Measurements from ENCODE around the gene PWP2. TPM values are rescaled to one million over a fixed set of nuclear protein-coding genes. Genes with fewer than 3 reads are reported as not detected.
"Not testable (repeated sequence)": the region's sequence is repeated elsewhere in the genome, so short reads cannot be mapped to it uniquely, and the experiment has no call there.

The PWP2 gene
- total and polyA plus RNA-seq, 12 donors: 1.0 to 14.8 (median 5.4) TPM; not detected in 1

DNA sequence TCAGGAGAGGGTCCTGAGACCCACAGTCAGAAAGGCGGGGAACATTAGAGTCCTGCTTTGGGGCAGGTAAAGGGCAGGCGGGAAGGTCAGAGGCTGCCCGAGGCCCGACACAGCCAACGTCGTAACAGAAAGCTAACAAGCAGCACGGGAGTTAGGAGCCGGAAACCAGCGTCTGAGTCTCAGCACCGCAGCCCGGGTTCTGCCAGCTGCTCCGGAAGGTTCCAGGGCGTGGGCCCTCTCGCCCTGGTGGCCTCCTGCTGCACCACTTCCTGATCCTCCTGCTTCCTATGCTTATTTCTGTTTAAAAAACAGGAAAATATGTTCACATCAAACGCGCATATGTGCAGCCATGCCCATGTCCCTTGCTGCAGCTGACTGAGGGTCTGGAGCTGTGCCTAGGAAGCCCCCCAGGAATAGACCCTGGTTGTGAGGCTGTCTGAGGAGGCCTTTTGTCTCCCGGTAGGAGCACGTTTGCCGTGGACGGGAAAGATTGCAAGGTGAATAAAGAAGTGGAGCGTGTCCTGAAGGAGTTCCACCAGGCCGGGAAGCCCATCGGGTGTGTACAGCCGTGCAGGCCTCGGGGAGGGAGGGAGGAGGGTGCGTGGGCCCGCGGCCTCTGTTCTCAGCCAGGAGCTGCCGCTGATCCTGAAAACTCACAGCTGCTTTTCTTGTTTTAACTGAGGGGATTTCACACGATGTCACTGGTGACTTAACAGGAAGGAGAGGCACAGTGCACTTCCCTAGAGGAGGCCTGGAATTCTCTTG is 32.8 kb downstream of the PWP2 start:
- intact Hi-C loops (cut with DNase I): not testable (repeated sequence)
- ATAC-seq: peak; percentile 19 to 66 (median 52)

DNA sequence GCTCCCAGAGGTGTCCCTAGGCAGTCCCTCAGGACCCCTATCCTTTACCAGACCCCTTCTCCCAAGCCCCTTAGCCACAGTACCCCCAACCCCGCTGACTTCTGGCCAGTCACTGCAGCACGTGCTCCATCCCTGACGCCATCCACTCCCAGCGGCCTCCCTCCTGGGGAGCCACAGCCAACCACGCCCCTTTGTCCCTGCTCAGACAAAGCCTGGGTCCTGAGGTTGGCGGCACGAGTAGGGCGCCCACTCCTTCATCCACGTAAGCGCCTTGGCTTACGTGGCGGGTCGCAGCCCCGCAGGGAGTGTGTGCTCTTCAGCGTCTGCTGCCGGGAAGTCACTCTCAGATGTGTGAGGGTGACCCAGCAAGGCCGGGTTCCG is 33.3 kb downstream of the PWP2 start:
- H3K27me3 ChIP-seq; H3K27ac ChIP-seq; H3K9me3 ChIP-seq; H3K4me1 ChIP-seq; intact Hi-C loops (cut with DNase I); H3K4me3 ChIP-seq; DNase-seq; H3K36me3 ChIP-seq: not testable (repeated sequence)
- WGBS, 2 donors: no CpG with 5 or more reads among the region's 18 CpGs
- peak; percentile 5 to 55 (median 34) for ATAC-seq

More for the DNA sequence above, 32.8 kb downstream of the PWP2 start:
- not testable (repeated sequence) for H3K4me1 ChIP-seq, H3K9me3 ChIP-seq, H3K27me3 ChIP-seq, H3K4me3 ChIP-seq, H3K36me3 ChIP-seq
- peak in 1 of 2 donors; percentile 22 for DNase-seq
- 52 to 83% methylated on average over 1 to 6 of the region's 30 CpGs for WGBS, 2 donors
- H3K27ac ChIP-seq: peak overlapping the region in 7 of 10 donors; percentile 55 to 80 (median 73)

DNA sequence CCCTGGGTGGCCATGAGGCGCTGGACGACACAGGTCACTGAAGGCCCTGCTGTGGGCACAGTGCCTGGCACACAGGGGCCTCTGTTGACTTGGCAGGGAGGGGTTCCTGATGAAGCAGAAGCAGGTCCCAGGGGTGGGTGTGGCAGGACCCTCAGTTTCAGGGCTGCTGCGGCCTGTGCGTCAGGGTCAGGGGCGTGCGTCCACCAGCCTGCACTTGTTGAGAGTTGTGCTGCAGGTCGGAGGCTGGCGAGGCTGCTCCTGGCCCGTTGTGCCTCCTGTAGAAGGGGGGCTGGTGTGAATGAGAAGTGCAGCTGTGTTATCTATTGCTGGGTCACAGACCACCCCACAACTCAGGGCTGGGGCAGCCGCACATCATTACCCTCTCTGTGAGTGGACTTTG is 35.3 kb downstream of the PWP2 start:
- ATAC-seq; H3K36me3 ChIP-seq; intact Hi-C loops (cut with DNase I); H3K9me3 ChIP-seq; H3K27me3 ChIP-seq; H3K4me1 ChIP-seq; H3K27ac ChIP-seq; DNase-seq; H3K4me3 ChIP-seq: not testable (repeated sequence)
- WGBS, 2 donors: 50% methylated on average over 1 of the region's 10 CpGs; no CpG with 5 or more reads in 1 of the 2 donors

DNA sequence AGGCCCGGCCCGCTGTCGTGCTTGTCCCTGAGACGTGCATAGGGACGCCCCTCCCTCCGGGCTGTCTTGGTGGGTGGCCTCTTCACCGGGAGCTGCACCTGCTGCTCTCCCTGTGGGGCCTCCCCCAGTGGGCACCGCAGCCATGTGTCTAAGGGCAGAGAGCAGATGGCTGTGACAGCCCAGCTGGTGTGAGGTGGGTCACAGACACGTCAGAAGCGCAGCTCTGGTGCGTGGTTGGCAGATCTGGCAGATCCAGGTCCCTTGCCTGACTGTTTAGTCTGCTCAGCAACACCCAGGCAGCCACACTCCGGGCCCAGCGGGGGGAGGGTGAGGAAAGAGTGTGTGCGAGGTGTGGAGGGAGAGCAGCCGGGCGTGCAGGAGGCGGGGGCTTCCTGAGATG is 36.2 kb downstream of the PWP2 start:
- H3K4me3 ChIP-seq; H3K4me1 ChIP-seq; H3K36me3 ChIP-seq; H3K27me3 ChIP-seq; ATAC-seq; intact Hi-C loops (cut with DNase I); H3K9me3 ChIP-seq; H3K27ac ChIP-seq; DNase-seq: not testable (repeated sequence)
- no CpG with 5 or more reads among the region's 17 CpGs for WGBS, 2 donors

DNA sequence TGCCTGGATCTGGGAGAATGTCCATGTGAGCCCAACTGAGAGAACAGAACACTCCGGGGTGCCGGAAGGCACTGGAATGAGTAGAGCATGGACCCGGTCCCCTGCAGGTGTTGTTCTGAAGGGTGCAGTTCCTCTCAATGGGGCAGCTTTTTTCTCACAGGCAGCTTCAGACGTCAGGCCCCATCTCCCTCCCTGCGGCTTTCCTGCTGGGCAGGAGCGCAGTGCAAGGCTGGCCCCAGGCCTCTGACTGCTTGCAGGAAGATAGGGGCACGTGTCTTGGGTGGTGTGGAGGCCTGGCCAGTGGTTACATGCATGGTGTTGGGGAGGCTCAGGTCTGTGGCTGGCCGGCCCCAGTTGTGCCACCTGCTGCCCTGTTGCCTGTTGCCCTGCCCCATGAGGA is 36.8 kb downstream of the PWP2 start:
- intact Hi-C loops (cut with DNase I); H3K27me3 ChIP-seq; H3K9me3 ChIP-seq; DNase-seq; H3K36me3 ChIP-seq; H3K4me3 ChIP-seq; H3K4me1 ChIP-seq; H3K27ac ChIP-seq: not testable (repeated sequence)
- WGBS, 2 donors: no CpG with 5 or more reads among the region's 8 CpGs
- ATAC-seq: peak in 1 of 8 donors; percentile 7

DNA sequence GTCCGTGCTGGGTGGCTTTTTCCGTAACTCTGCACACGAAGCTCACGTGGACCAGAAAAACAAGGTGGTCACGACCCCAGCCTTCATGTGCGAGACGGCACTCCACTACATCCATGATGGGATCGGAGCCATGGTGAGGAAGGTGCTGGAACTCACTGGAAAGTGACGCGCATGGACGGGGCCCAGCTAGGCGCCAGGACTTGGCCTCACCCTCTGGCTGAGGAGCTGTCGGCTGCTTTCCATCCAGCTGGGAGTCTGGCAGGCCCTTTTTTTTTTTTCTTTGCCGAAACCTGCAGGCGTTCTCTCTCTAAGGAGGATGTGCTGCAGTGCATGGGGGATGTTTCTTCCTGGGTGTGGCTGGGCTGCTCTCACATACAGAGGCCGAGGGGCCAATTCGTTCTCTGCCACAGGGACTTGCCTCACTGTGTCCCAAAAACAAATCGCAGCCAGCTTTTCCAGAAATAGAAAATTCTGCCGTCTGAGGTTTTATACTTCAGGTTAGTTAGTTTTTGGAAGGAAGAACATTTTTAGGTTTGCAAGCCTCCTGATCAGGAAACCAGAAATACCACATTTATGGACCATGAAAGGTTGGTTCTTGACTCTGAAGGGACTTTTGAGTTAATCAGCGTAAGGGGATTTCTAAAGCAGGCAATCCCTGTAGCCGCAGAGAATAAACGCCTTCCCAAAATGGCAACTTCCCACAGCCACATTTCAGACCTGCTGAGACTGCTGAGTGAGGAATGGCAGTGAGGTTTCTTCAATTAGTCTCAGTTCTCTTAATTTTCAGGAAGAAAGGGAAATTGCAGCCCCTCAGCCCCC is 37.8 kb downstream of the PWP2 start:
- H3K27ac ChIP-seq; H3K4me1 ChIP-seq; H3K36me3 ChIP-seq; H3K4me3 ChIP-seq; H3K9me3 ChIP-seq; H3K27me3 ChIP-seq; intact Hi-C loops (cut with DNase I); DNase-seq: not testable (repeated sequence)
- WGBS, 2 donors: no CpG with 5 or more reads among the region's 22 CpGs
- ATAC-seq: peak; percentile 5 to 38 (median 26)

DNA sequence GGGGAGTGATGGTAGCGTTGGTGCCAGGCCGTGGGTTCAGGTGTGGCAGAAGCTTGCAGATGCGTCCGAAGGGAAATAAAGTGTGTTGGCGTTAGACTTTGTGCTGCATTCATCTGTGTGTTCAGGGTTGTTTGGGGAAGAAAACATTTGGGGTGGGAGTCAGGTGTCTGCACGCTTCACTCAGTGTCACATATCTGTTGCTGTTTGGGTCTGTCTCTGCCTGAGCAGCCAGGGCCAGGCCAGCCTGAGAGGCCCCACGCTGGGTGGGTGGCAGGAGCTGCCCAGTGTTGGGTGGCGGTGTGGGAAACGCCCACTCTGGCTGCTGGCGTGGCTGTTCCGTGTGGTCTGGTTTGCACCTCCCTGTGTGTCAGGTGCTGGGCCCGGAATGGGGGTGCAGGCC is 38.4 kb downstream of the PWP2 start:
- H3K36me3 ChIP-seq; H3K9me3 ChIP-seq; H3K4me3 ChIP-seq; H3K27ac ChIP-seq; intact Hi-C loops (cut with DNase I); DNase-seq; H3K4me1 ChIP-seq; ATAC-seq; H3K27me3 ChIP-seq: not testable (repeated sequence)
- no CpG with 5 or more reads among the region's 12 CpGs for WGBS, 2 donors

DNA sequence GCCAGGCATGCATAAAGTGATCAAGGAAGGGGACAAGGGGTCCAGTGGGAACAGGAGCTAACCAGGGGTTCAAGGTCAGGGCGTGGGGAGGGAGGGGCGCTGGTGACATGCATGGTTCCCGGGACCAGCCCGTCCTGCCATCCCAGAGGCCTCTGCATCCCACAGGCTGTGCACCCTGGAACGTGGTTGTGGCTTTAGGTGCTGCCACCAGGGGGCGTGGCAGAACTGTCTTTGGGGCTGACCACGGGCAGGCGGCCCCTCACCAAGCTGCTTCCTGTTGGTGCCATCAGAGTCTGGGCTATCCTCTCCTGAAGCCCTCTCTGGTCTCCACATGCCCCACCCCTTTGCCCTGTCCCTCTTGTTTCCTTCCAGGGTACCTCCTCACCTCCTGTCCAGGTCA is 39.9 kb downstream of the PWP2 start:
- no CpG with 5 or more reads among the region's 8 CpGs for WGBS, 2 donors
- DNase-seq; H3K36me3 ChIP-seq; H3K9me3 ChIP-seq; H3K27ac ChIP-seq; intact Hi-C loops (cut with DNase I); H3K27me3 ChIP-seq; H3K4me1 ChIP-seq; H3K4me3 ChIP-seq: not testable (repeated sequence)
- ATAC-seq: peak; percentile 36 to 73 (median 61)

DNA sequence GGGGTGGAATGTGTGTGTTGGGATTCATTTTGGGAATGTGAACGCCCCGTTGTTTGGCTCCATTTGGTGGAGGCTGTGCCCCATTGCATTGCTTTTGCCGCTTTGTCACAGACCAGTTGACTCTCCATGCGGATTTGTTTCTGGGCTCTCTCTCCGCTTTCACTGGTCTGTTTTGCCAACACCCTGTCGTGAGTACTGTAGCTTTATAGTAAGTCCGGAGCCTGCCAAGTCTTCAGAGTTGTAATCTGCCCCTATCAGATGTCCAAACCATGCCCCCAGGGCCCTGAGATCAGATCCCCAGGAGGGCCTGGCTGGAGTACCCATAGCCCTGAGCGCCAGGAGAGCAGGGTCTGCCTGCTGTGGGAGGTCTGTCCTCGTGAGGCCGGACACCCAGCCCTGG is 43.1 kb downstream of the PWP2 start:
- DNase-seq; H3K4me3 ChIP-seq; H3K36me3 ChIP-seq; ATAC-seq; intact Hi-C loops (cut with DNase I); H3K9me3 ChIP-seq; H3K27ac ChIP-seq; H3K4me1 ChIP-seq; H3K27me3 ChIP-seq: not testable (repeated sequence)
- 100% methylated on average over 2 of the region's 10 CpGs; no CpG with 5 or more reads in 1 of the 2 donors for WGBS, 2 donors

DNA sequence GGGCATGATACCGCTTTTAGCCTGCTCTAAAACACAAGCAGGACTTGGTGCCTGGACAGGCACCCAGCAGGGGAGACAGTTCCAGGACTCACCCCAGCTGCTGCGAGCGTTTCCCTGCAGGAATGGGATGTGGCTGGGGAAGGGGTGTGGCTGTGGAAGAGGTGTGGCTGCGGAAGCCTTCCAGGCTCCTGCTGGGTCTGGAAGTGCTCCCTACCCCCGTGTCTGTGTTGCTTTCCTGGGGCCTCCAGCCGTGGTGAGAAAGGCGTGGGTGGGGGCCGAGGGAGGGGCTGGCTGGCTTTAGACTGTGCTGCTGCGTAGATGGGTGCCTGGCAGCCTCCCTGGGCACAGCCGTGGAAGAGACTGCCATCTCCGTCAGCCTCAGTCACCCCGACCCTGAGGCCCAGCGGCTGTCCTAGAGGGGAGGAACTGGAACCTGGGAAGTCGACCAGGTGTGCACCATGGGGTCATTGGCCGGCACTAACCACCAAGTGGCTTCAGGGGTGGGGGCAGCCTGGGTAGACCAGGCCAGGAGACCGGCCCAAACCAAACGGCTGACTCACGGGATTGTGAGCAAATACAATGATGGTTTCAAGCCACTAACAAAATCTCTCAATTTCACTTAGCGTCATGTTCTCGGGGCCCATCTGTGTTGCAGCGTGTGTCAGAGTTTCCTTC is 46.2 kb downstream of the PWP2 start:
- H3K4me3 ChIP-seq; H3K4me1 ChIP-seq; H3K27ac ChIP-seq; H3K9me3 ChIP-seq; H3K36me3 ChIP-seq; H3K27me3 ChIP-seq; intact Hi-C loops (cut with DNase I): not testable (repeated sequence)
- ATAC-seq: peak in 7 of 8 donors; percentile 32 to 85 (median 43)
- DNase-seq: peak in 1 of 2 donors; percentile 15
- WGBS, 2 donors: 63% methylated on average over 2 of the region's 21 CpGs; no CpG with 5 or more reads in 1 of the 2 donors

DNA sequence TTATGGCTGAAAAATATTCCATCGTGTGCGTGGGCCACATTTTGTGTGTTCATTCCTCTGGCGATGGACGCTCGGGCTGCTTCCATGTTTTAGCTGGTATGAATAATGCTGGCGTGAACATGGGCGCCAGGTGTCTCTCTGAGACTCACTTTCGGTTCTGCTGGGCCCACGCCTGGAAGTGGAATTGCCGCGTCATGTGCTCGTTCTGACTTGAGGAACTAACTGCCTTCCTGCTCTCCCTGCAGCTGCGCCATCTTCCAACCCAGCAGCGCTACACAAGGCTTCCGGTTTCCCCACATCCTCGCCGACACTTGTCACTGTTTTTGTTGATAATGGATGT is 46.7 kb downstream of the PWP2 start:
- ATAC-seq: peak; percentile 14 to 74 (median 59)
- H3K36me3 ChIP-seq; intact Hi-C loops (cut with DNase I); H3K4me3 ChIP-seq; H3K27me3 ChIP-seq; DNase-seq; H3K4me1 ChIP-seq; H3K27ac ChIP-seq; H3K9me3 ChIP-seq: not testable (repeated sequence)
- WGBS, 2 donors: 89 to 100% methylated on average over 5 to 8 of the region's 17 CpGs
